GM12878 (cell line): ENCODE measurements around the gene NPAS1. TPM values are rescaled to one million over a fixed set of nuclear protein-coding genes. Genes with fewer than 3 reads are reported as not detected.

Experiments used
- ATF7 ChIP-seq: fragments of 450-650 bp; IDR thresholded peaks from 2 replicates; pipeline ENCODE4 v1.6.1; 2016; ENCODE audit warnings: low read depth, mild to moderate bottlenecking
- IKZF2 ChIP-seq, 2 experiments: fragments of 450-650 bp; IDR thresholded peaks; 2 replicates each; pipeline ENCODE4 v1.6.1; 2017; ENCODE audit warnings: mild to moderate bottlenecking in 2 of 2, moderate library complexity in 2 of 2
- LARP7 ChIP-seq: fragments of 450-650 bp; IDR thresholded peaks from 2 replicates; pipeline ENCODE4 v1.6.1; 2017; ENCODE audit warnings: mild to moderate bottlenecking
- SP1 ChIP-seq: IDR thresholded peaks from one replicate; pipeline ENCODE4 v1.6.1; 2011; ENCODE audit warnings: low read depth, low read length
- ZBED1 ChIP-seq: IDR thresholded peaks from 2 replicates; pipeline ENCODE4 v1.6.1; 2016; ENCODE audit warnings: borderline replicate concordance
- polyA plus RNA-seq, 11 experiments: library from polyadenylated mRNA; depleted of rRNA in 4 of 11; unstranded in 6 of 11; stranded (reverse) in 5 of 11; fragments of >200 nt; fragmentation: Nextera tagmentation in 4 of 11; fragmentation: Illumina TruSeq in 1 of 11; extraction: Ambion mirVana in 4 of 11; extraction: Trizol in 1 of 11; gene quantifications; 1 replicate in 1 of 11; 2 replicates in 10 of 11; pipeline versions ENCODE4 v1.2.1 to v1.2.3, GENCODE V29; 2011 to 2016; ENCODE audit warnings: inconsistent platforms in 2 of 11, missing spikeins in 2 of 11, low read depth in 1 of 11
- total RNA-seq, 4 experiments: library from RNA; depleted of rRNA in 3 of 4; stranded (reverse); fragments of >200 nt in 3 of 4; fragmentation: Illumina TruSeq in 1 of 4; extraction: Trizol in 1 of 4; gene quantifications; 2 replicates each; pipeline versions ENCODE4 v1.2.1 to v1.2.3, GENCODE V29; 2013 to 2021
- TF ChIP-seq, protein P1 (sequence below): IDR thresholded peaks from 2 replicates; pipeline ENCODE4 v1.6.1; 2012; ENCODE audit warnings: mild to moderate bottlenecking, low read depth, low read length
- TF ChIP-seq, protein P2 (sequence below): fragments of 450-650 bp; IDR thresholded peaks from 2 replicates; pipeline ENCODE4 v1.6.1; 2017; ENCODE audit warnings: mild to moderate bottlenecking, moderate library complexity

Gene NPAS1
- total and polyA plus RNA-seq, 10 of the 15 experiments (the other 5 are each of a cell fraction or from before 2014, with no cell fraction given): 0.14 to 0.72 (median 0.28) TPM; not detected in 3

DNA sequence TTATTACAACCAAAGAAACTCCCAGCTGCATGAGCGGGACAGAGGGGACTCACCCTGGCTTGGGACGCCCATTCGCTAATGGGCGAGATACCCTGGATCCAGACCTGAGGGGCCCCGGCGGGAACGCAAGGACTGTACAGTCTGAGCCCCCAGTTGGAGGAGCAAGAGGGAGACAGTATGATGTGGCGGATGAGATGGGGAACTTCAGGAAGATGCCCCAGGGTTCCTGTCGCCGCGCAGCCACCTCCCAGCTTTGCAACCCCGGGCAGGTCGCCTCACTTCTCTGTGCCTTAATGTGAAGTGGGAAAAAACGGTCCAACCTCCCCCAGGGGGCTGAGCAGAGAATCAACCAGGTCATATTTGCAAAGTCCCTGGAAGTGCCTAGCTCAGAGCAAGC lies 2.5 kb downstream of the NPAS1 start (continued):
- TF ChIP-seq, protein P1, sequence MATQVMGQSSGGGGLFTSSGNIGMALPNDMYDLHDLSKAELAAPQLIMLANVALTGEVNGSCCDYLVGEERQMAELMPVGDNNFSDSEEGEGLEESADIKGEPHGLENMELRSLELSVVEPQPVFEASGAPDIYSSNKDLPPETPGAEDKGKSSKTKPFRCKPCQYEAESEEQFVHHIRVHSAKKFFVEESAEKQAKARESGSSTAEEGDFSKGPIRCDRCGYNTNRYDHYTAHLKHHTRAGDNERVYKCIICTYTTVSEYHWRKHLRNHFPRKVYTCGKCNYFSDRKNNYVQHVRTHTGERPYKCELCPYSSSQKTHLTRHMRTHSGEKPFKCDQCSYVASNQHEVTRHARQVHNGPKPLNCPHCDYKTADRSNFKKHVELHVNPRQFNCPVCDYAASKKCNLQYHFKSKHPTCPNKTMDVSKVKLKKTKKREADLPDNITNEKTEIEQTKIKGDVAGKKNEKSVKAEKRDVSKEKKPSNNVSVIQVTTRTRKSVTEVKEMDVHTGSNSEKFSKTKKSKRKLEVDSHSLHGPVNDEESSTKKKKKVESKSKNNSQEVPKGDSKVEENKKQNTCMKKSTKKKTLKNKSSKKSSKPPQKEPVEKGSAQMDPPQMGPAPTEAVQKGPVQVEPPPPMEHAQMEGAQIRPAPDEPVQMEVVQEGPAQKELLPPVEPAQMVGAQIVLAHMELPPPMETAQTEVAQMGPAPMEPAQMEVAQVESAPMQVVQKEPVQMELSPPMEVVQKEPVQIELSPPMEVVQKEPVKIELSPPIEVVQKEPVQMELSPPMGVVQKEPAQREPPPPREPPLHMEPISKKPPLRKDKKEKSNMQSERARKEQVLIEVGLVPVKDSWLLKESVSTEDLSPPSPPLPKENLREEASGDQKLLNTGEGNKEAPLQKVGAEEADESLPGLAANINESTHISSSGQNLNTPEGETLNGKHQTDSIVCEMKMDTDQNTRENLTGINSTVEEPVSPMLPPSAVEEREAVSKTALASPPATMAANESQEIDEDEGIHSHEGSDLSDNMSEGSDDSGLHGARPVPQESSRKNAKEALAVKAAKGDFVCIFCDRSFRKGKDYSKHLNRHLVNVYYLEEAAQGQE: no peak
- TF ChIP-seq LARP7 (no peak), ZBED1 (no peak), ATF7 (no peak), SP1 (no peak), IKZF2 (IDR thresholded peaks at IDR 0.05) (no peak)
- TF ChIP-seq, protein P2, sequence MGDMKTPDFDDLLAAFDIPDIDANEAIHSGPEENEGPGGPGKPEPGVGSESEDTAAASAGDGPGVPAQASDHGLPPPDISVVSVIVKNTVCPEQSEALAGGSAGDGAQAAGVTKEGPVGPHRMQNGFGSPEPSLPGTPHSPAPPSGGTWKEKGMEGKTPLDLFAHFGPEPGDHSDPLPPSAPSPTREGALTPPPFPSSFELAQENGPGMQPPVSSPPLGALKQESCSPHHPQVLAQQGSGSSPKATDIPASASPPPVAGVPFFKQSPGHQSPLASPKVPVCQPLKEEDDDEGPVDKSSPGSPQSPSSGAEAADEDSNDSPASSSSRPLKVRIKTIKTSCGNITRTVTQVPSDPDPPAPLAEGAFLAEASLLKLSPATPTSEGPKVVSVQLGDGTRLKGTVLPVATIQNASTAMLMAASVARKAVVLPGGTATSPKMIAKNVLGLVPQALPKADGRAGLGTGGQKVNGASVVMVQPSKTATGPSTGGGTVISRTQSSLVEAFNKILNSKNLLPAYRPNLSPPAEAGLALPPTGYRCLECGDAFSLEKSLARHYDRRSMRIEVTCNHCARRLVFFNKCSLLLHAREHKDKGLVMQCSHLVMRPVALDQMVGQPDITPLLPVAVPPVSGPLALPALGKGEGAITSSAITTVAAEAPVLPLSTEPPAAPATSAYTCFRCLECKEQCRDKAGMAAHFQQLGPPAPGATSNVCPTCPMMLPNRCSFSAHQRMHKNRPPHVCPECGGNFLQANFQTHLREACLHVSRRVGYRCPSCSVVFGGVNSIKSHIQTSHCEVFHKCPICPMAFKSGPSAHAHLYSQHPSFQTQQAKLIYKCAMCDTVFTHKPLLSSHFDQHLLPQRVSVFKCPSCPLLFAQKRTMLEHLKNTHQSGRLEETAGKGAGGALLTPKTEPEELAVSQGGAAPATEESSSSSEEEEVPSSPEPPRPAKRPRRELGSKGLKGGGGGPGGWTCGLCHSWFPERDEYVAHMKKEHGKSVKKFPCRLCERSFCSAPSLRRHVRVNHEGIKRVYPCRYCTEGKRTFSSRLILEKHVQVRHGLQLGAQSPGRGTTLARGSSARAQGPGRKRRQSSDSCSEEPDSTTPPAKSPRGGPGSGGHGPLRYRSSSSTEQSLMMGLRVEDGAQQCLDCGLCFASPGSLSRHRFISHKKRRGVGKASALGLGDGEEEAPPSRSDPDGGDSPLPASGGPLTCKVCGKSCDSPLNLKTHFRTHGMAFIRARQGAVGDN: no peak
